Ishikawa (cell line): ENCODE measurements around the gene TNS1.

ENCODE experiments used
- EP300 ChIP-seq: IDR thresholded peaks from 2 replicates; pipeline ENCODE4 v1.6.1; 2012; ENCODE audit warnings: borderline replicate concordance
- MAX ChIP-seq: IDR thresholded peaks from 2 replicates; pipeline ENCODE4 v1.6.1; 2012
- RAD21 ChIP-seq: IDR thresholded peaks from 2 replicates; pipeline ENCODE4 v1.6.1; 2012; ENCODE audit warnings: low read depth
- REST ChIP-seq: IDR thresholded peaks from 2 replicates; pipeline ENCODE4 v1.6.1; 2012; ENCODE audit warnings: low read depth, mild to moderate bottlenecking
- TAF1 ChIP-seq: IDR thresholded peaks from 2 replicates; pipeline ENCODE4 v1.6.1; 2012; ENCODE audit warnings: low read depth, mild to moderate bottlenecking
- TEAD4 ChIP-seq: IDR thresholded peaks from 2 replicates; pipeline ENCODE4 v1.6.1; 2012
- YY1 ChIP-seq: IDR thresholded peaks from 2 replicates; pipeline ENCODE4 v1.6.1; 2012; ENCODE audit warnings: low read depth
- ZBTB7A ChIP-seq: IDR thresholded peaks from 2 replicates; pipeline ENCODE4 v1.6.1; 2012; ENCODE audit warnings: low read depth

- TF ChIP-seq REST (no peak), ZBTB7A (no peak), RAD21 (no peak), TAF1 (no peak), YY1 (no peak), EP300 (no peak), MAX (no peak), TEAD4 (no peak)
These were observed 185.1 kb downstream of the TNS1 start for GRCh38 chr2:217817466-217818292.
